HG02840 (cell line): Measurements from ENCODE around the gene MIDN.

ENCODE experiments used
- ATAC-seq: cut with Tn5 transposase; IDR thresholded peaks from one replicate; pipeline ENCODE4 v1.9.1; 2021; ENCODE audit warnings: mild to moderate bottlenecking, moderate library complexity, moderate number of reproducible peaks; ENCODE audit not compliant: unreplicated experiment, low FRiP score

The MIDN gene

GRCh38 chr19:1307755-1308303 lies 59.4 kb downstream of the MIDN start:
- no peak for ATAC-seq

- ATAC-seq, result no peak
These were observed 60.3 kb downstream of the MIDN start for GRCh38 chr19:1308718-1309117.
